ENCODE measurements around the gene TSPAN32. TPM values are rescaled to one million over a fixed set of nuclear protein-coding genes. Genes with fewer than 3 reads are reported as not detected.

The TSPAN32 gene
- not detected in 5 replicates for total RNA-seq (2022; extraction: Qiagen RNA extraction)

GRCh38 chr11:2301631-2302305, at the start of gene TSPAN32, which contains the start of gene C11orf21:
TSS of gene TSPAN32 (plus strand) at chr11:2302013. CDS start at chr11:2302150, 137 bp downstream.
TSS of gene C11orf21 (minus strand) at chr11:2301918. CDS start at chr11:2301808, 110 bp downstream.

GRCh38 chr11:2270322-2271076, 31.3 kb upstream of the TSPAN32 start, which contains the start of gene ASCL2:
TSS of gene ASCL2 (minus strand) at chr11:2270588. CDS start at chr11:2270332, 256 bp downstream.

Other genes starting within 250 kb of the TSPAN32 start
- 1.5 to 2.9 TPM (median 2.8 TPM) in 5 replicates for gene IGF2, start 162.6 kb upstream of the TSPAN32 start, total RNA-seq (2022; extraction: Qiagen RNA extraction)
- not detected in 5 replicates for gene INS, start 140.8 kb upstream of the TSPAN32 start, total RNA-seq (2022; extraction: Qiagen RNA extraction)
- gene TH, start 130.2 kb upstream of the TSPAN32 start, total RNA-seq (2022; extraction: Qiagen RNA extraction): 0.06 to 0.23 TPM in 2 of 5 replicates, not detected in the others
- 0.06 to 0.09 TPM in 2 of 5 replicates, not detected in the others for gene ASCL2, start 31.4 kb upstream of the TSPAN32 start, total RNA-seq (2022; extraction: Qiagen RNA extraction)
- gene C11orf21, start 95 bp upstream of the TSPAN32 start, total RNA-seq (2022; extraction: Qiagen RNA extraction): not detected in 5 replicates
- gene CD81, start 75.3 kb downstream of the TSPAN32 start, total RNA-seq (2022; extraction: Qiagen RNA extraction): 303 to 426 TPM (median 411 TPM) in 5 replicates
- 47.0 to 84.0 TPM (median 68.8 TPM) in 5 replicates for gene TSSC4, start 98.7 kb downstream of the TSPAN32 start, total RNA-seq (2022; extraction: Qiagen RNA extraction)
- gene TRPM5, start 142.5 kb downstream of the TSPAN32 start, total RNA-seq (2022; extraction: Qiagen RNA extraction): not detected in 5 replicates
- gene KCNQ1, start 143.0 kb downstream of the TSPAN32 start, total RNA-seq (2022; extraction: Qiagen RNA extraction): 0.31 to 0.50 TPM (median 0.34 TPM) in 5 replicates

Measured in A549 treated with CORT108297 at 1 μM for 4 hours (cell line).